SK-N-SH (cell line): Measurements from ENCODE around the gene JAG2. TPM values are rescaled to one million over a fixed set of nuclear protein-coding genes. Genes with fewer than 3 reads are reported as not detected.

ENCODE experiments used
- CTCF ChIA-PET: fragments of 300-600, 350-600 bp; formaldehyde crosslinking; extraction: SDS; loops from one replicate; lab custom pipeline; 2021; lab: Yijun Ruan, JAX
- POLR2A ChIA-PET: fragments of 350-600 bp; sonication (Branson Sonifier 250); formaldehyde crosslinking; extraction: SDS; loops from one replicate; lab custom pipeline; 2020; ENCODE audit warnings: antibody characterized with exemption, inconsistent platforms; lab: Yijun Ruan, JAX
- DNase-seq: peaks from one replicate; pipeline ENCODE4 v3.0.0; 2012
- H2AFZ ChIP-seq: fragments of 200-600 bp; sonication (generic); 2 replicates; pipeline ENCODE4 v1.8.1; 2016; ENCODE audit warnings: antibody characterized with exemption, mild to moderate bottlenecking, low read depth
- H3F3A ChIP-seq: fragments of 200-600 bp; sonication (generic); replicated peaks from 2 replicates; pipeline ENCODE3; 2016; ENCODE audit warnings: antibody characterized with exemption, mild to moderate bottlenecking; ENCODE audit not compliant: insufficient read depth
- H3K27ac ChIP-seq, 2 experiments: fragments of 200-500 bp in 1 of 2; fragments of 200-600 bp in 1 of 2; sonication (Bioruptor generic) in 1 of 2; sonication (generic), shearing (Covaris generic) in 1 of 2; 2 replicates each; pipeline versions ENCODE4 v1.5.1 to v1.6.1; 2014 to 2016; ENCODE audit warnings: low read depth in 2 of 2, inconsistent platforms in 1 of 2, low read length in 1 of 2, mild to moderate bottlenecking in 1 of 2, mixed read lengths in 1 of 2
- H3K27me3 ChIP-seq: fragments of 200-600 bp; sonication (generic), shearing (Covaris generic); 2 replicates; pipeline ENCODE4 v1.6.1; 2016; ENCODE audit warnings: mixed run types; ENCODE audit not compliant: insufficient read depth
- H3K36me3 ChIP-seq, 2 experiments: fragments of 200-500 bp in 1 of 2; fragments of 200-600 bp in 1 of 2; sonication (Bioruptor generic) in 1 of 2; sonication (generic) in 1 of 2; replicated peaks in 1 of 2; 2 replicates each; pipeline versions ENCODE3 to v1.5.1; 2014 to 2016; ENCODE audit warnings: low read length in 1 of 2, mild to moderate bottlenecking in 1 of 2; ENCODE audit not compliant: insufficient read depth in 2 of 2, control insufficient read depth in 1 of 2
- H3K4me1 ChIP-seq, 2 experiments: fragments of 200-500 bp in 1 of 2; fragments of 200-600 bp in 1 of 2; sonication (Bioruptor generic) in 1 of 2; sonication (generic), shearing (Covaris generic) in 1 of 2; 2 replicates each; pipeline versions ENCODE4 v1.5.1 to v1.6.1; 2014 to 2016; ENCODE audit warnings: low read depth in 1 of 2, low read length in 1 of 2, mixed run types in 1 of 2; ENCODE audit not compliant: insufficient read depth in 2 of 2, control insufficient read depth in 1 of 2
- H3K4me2 ChIP-seq: fragments of 200-600 bp; sonication (generic), shearing (Covaris generic); 2 replicates; pipeline ENCODE4 v1.6.1; 2017; ENCODE audit warnings: mixed run types
- H3K4me3 ChIP-seq, 2 experiments: fragments of 200-500 bp in 1 of 2; fragments of 200-600 bp in 1 of 2; sonication (Bioruptor generic) in 1 of 2; sonication (generic), shearing (Covaris generic) in 1 of 2; 2 replicates each; pipeline versions ENCODE4 v1.5.1 to v1.8.1; 2014 to 2016; ENCODE audit warnings: low read depth in 2 of 2, inconsistent platforms in 1 of 2, low read length in 1 of 2, mild to moderate bottlenecking in 1 of 2, mixed read lengths in 1 of 2, moderate library complexity in 1 of 2
- H3K79me2 ChIP-seq: fragments of 200-600 bp; sonication (generic); 2 replicates; pipeline ENCODE4 v1.8.1; 2017; ENCODE audit warnings: mild to moderate bottlenecking; ENCODE audit not compliant: insufficient read depth
- H3K9ac ChIP-seq: fragments of 200-600 bp; sonication (generic); 2 replicates; pipeline ENCODE4 v1.6.1; 2017; ENCODE audit warnings: mixed run types
- H3K9me2 ChIP-seq: fragments of 200-600 bp; sonication (generic); 2 replicates; pipeline ENCODE4 v1.6.1; 2017; ENCODE audit warnings: mixed run types
- H3K9me3 ChIP-seq: fragments of 200-600 bp; sonication (generic); 2 replicates; pipeline ENCODE4 v1.6.1; 2017; ENCODE audit warnings: mixed run types, mild to moderate bottlenecking, moderate library complexity
- H4K20me1 ChIP-seq: fragments of 200-600 bp; sonication (generic); 2 replicates; pipeline ENCODE4 v1.6.1; 2017; ENCODE audit warnings: mild to moderate bottlenecking, mixed run types; ENCODE audit not compliant: insufficient read depth
- EP300 ChIP-seq, 2 experiments: IDR thresholded peaks; 2 replicates each; pipeline versions ENCODE4 v1.4.0 to v1.6.1; 2012; ENCODE audit warnings: borderline replicate concordance in 1 of 2, low read depth in 1 of 2, low read length in 1 of 2
- GABPA ChIP-seq: IDR thresholded peaks from 2 replicates; pipeline ENCODE4 v1.4.0; 2012; ENCODE audit warnings: low read depth, mild to moderate bottlenecking
- JUND ChIP-seq: IDR thresholded peaks from 2 replicates; pipeline ENCODE4 v1.4.0; 2012
- MXI1 ChIP-seq: IDR thresholded peaks from 2 replicates; pipeline ENCODE4 v1.6.1; 2012; ENCODE audit warnings: mild to moderate bottlenecking, low read depth, low read length, improper control_type of control experiment
- POLR2AphosphoS5 ChIP-seq: IDR thresholded peaks from 2 replicates; pipeline ENCODE4 v1.6.1; 2012; ENCODE audit warnings: low read depth, low read length
- RXRA ChIP-seq: IDR thresholded peaks from 2 replicates; pipeline ENCODE4 v1.4.0; 2012; ENCODE audit warnings: low read depth, mild to moderate bottlenecking, borderline replicate concordance
- SMC3 ChIP-seq: IDR thresholded peaks from 2 replicates; pipeline ENCODE4 v1.6.1; 2012; ENCODE audit warnings: low read depth, low read length, improper control_type of control experiment
- USF1 ChIP-seq: IDR thresholded peaks from 2 replicates; pipeline ENCODE4 v1.4.0; 2012; ENCODE audit warnings: low read depth, borderline replicate concordance
- WGBS: methylation state at CpG from one replicate; pipeline ENCODE4 v1.1.6; 2017; ENCODE audit warnings: low lambda C conversion rate; 5-methylcytosine and 5-hydroxymethylcytosine counted together
- polyA plus RNA-seq, 3 experiments: library from polyadenylated mRNA; depleted of rRNA; stranded (reverse); fragments of >200 nt; gene quantifications; 2 replicates each; pipeline ENCODE4 v1.2.3, GENCODE V29; 2012

JAG2 gene
- polyA plus RNA-seq, 1 of the 3 experiments (the other 2 are of a cell fraction), result 1.7 TPM

GRCh38 chr14:105212541-105213300 is 44.1 kb upstream of the JAG2 start:
- H3K36me3 ChIP-seq, result peaks cover 0 to 20% of the 10 kb centered on the region in 2 experiments
- no peaks in the 10 kb centered on the region for H3K79me2 ChIP-seq
- peaks cover 0 to 68% of the 10 kb centered on the region in 2 experiments; a peak in 1 of 4 replicates for H3K4me1 ChIP-seq
- H4K20me1 ChIP-seq, result no peaks in the 10 kb centered on the region
- no peak for DNase-seq
- peak overlapping the region in 1 of 2 experiments; percentile 74; a peak in 1 of 4 replicates for H3K27ac ChIP-seq
- H3K27me3 ChIP-seq, result no peaks in the 10 kb centered on the region
- H2AFZ ChIP-seq, result no peak overlapping the region
- no peak overlapping the region for H3K4me3 ChIP-seq
- 94% methylated on average over 10 of the region's 18 CpGs for WGBS
- no peak for TF ChIP-seq POLR2AphosphoS5
- TF ChIP-seq EP300 (IDR thresholded peaks at IDR 0.05; ENCODE audit: borderline replicate concordance in 1 of 2, low read depth in 1 of 2, low read length in 1 of 2), result no peak
- TF ChIP-seq RXRA, result no peak
- TF ChIP-seq JUND, result no peak
- TF ChIP-seq USF1, result no peak
- TF ChIP-seq MXI1, result no peak
- ChIA-PET POLR2A (no interaction called here), CTCF (interaction anchor here (1.1 to 3.3 kb wide), 5 partner anchors 9 to 167 kb away, joined by 3 to 24 read pairs (median 4); no protein-coding TSS in a partner anchor)
- no peak overlapping the region for H3K9ac ChIP-seq
- no peaks in the 10 kb centered on the region for H3F3A ChIP-seq
- H3K9me2 ChIP-seq, result no peaks in the 10 kb centered on the region
- H3K4me2 ChIP-seq, result no peak overlapping the region
- H3K9me3 ChIP-seq, result no peaks in the 10 kb centered on the region

GRCh38 chr14:105211758-105212089 is 43.1 kb upstream of the JAG2 start:
- H3F3A ChIP-seq, result no peaks in the 10 kb centered on the region
- no peak for DNase-seq
- no peaks in the 10 kb centered on the region for H3K9me2 ChIP-seq
- H4K20me1 ChIP-seq, result no peaks in the 10 kb centered on the region
- H3K9me3 ChIP-seq, result no peaks in the 10 kb centered on the region
- WGBS, result 20% methylated on average over 1 of the region's 9 CpGs
- POLR2A ChIA-PET, result no interaction called here
- no peak for TF ChIP-seq SMC3
- no peak for TF ChIP-seq MXI1
- TF ChIP-seq GABPA, result no peak
- TF ChIP-seq RXRA, result no peak
- no peak overlapping the region for H3K4me3 ChIP-seq
- no peaks in the 10 kb centered on the region for H3K79me2 ChIP-seq
- no peak overlapping the region for H2AFZ ChIP-seq
- peak overlapping the region in 1 of 2 experiments; percentile 74; a peak in 1 of 4 replicates for H3K27ac ChIP-seq
- CTCF ChIA-PET, result interaction anchor here (0.8 to 3.3 kb wide), 4 partner anchors 8 to 75 kb away, joined by 3 to 24 read pairs (median 3); no protein-coding TSS in a partner anchor
- no peaks in the 10 kb centered on the region for H3K27me3 ChIP-seq
- H3K4me2 ChIP-seq, result no peak overlapping the region
- peaks cover 0 to 14% of the 10 kb centered on the region in 2 experiments for H3K36me3 ChIP-seq
- no peak overlapping the region for H3K9ac ChIP-seq
- H3K4me1 ChIP-seq, result peaks cover 0 to 78% of the 10 kb centered on the region in 2 experiments; a peak in 1 of 4 replicates
